K562 (cell line): ENCODE results near the gene ZC4H2. TPM values are rescaled to one million over a fixed set of nuclear protein-coding genes. Genes with fewer than 3 reads are reported as not detected.
A peak's percentile ranks its signal among the peaks of the same experiment; 100 is the strongest.

ENCODE experiments used
- ATAC-seq: fragments of 200-7000 bp; cut with Tn5 transposase; 3 replicates; pipeline ENCODE4 v1.9.1; 2020; ENCODE audit warnings: moderate library complexity
- BruUV-seq: library from RNA; stranded (reverse); fragments of 400-500 nt; replicated peaks from 2 replicates; lab custom pipeline; 2021; lab: Mats Ljungman, UMichigan
- CTCF ChIA-PET: fragments of 300-600 bp; formaldehyde crosslinking; extraction: SDS; loops from one replicate; lab custom pipeline; 2021; ENCODE audit warnings: low intra/inter-chr PET ratio; lab: Yijun Ruan, JAX
- POLR2A ChIA-PET: fragments of 300-600, 350-650 bp; sonication (Branson Sonifier 250); formaldehyde crosslinking; extraction: SDS; loops from one replicate; lab custom pipeline; 2021; ENCODE audit warnings: antibody characterized with exemption, inconsistent platforms; lab: Yijun Ruan, JAX
- DNase-seq, 4 experiments: peaks; one replicate each; pipeline versions ENCODE4 v3.0.0 to v3.0.0-alpha.2; 2011 to 2018; ENCODE audit warnings: low spot score in 3 of 4, mixed read lengths in 3 of 4; ENCODE audit errors: extremely low read depth in 1 of 4
- FAIRE-seq: peaks from 2 replicates; lab custom pipeline; 2011; peaks lifted over from hg19 to GRCh38; lab: Jason Lieb, UNC
- H2AFZ ChIP-seq: 2 replicates; pipeline ENCODE4 v1.6.0; 2011; ENCODE audit warnings: low read depth, low read length, control low read depth, inconsistent platforms
- H3K27ac ChIP-seq: fragments of 200-600 bp; 3 replicates; pipeline ENCODE4 v1.8.0; 2011; ENCODE audit warnings: low read depth, mild to moderate bottlenecking, control low read depth, inconsistent platforms, low read length, moderate library complexity, mixed read lengths; ENCODE audit errors: extremely low read depth
- H3K27me3 ChIP-seq, 2 experiments: fragments of 300-600 bp in 1 of 2; 2 replicates in 1 of 2; 3 replicates in 1 of 2; pipeline versions ENCODE4 v1.6.0 to v1.8.0; 2011; ENCODE audit warnings: inconsistent platforms in 2 of 2, low read length in 2 of 2, mild to moderate bottlenecking in 1 of 2, mixed read lengths in 1 of 2, moderate library complexity in 1 of 2; ENCODE audit not compliant: control insufficient read depth in 2 of 2, insufficient read depth in 2 of 2
- H3K36me3 ChIP-seq: fragments of 300-600 bp; 3 replicates; pipeline ENCODE4 v1.8.0; 2011; ENCODE audit warnings: mild to moderate bottlenecking, low read length, inconsistent platforms; ENCODE audit not compliant: control insufficient read depth, insufficient read depth
- H3K4me1 ChIP-seq, 2 experiments: fragments of 200-600 bp in 1 of 2; replicated peaks in 1 of 2; 2 replicates in 1 of 2; 3 replicates in 1 of 2; pipeline versions ENCODE4 v1.5.1 to v1.8.0; 2011; ENCODE audit warnings: inconsistent platforms in 2 of 2, low read length in 2 of 2, mild to moderate bottlenecking in 1 of 2, mixed read lengths in 1 of 2, moderate library complexity in 1 of 2; ENCODE audit not compliant: control insufficient read depth in 2 of 2, insufficient read depth in 2 of 2
- H3K4me2 ChIP-seq: 2 replicates; pipeline ENCODE4 v1.6.1; 2011; ENCODE audit warnings: low read length, control low read depth, inconsistent platforms, mixed read lengths; ENCODE audit not compliant: insufficient read depth
- H3K4me3 ChIP-seq: fragments of 200-600 bp; sonication (generic), shearing (Covaris generic); 2 replicates; pipeline ENCODE4 v1.5.1; 2016; ENCODE audit warnings: control low read depth, inconsistent platforms
- H3K79me2 ChIP-seq: fragments of 200-600 bp; 3 replicates; pipeline ENCODE4 v1.8.0; 2011; ENCODE audit warnings: low read length, inconsistent platforms; ENCODE audit not compliant: control insufficient read depth, insufficient read depth
- H3K9ac ChIP-seq, 2 experiments: 2 replicates each; pipeline versions ENCODE4 v1.6.0 to v1.6.1; 2011; ENCODE audit warnings: low read depth in 2 of 2, low read length in 2 of 2, control low read depth in 1 of 2, inconsistent platforms in 1 of 2, mild to moderate bottlenecking in 1 of 2, mixed read lengths in 1 of 2; ENCODE audit not compliant: insufficient read depth in 1 of 2
- H3K9me1 ChIP-seq: one replicate; pipeline ENCODE4 v1.6.0; 2011; ENCODE audit warnings: inconsistent platforms, mild to moderate bottlenecking, low read length, moderate library complexity; ENCODE audit not compliant: control insufficient read depth, insufficient read depth
- H3K9me3 ChIP-seq: replicated peaks from 2 replicates; pipeline ENCODE4 v1.5.1; 2011; ENCODE audit warnings: low read depth, low read length, inconsistent platforms; ENCODE audit not compliant: control insufficient read depth, insufficient read depth
- H4K20me1 ChIP-seq: replicated peaks from 2 replicates; pipeline ENCODE4 v1.6.1; 2011; ENCODE audit warnings: low read length, inconsistent platforms, mixed read lengths; ENCODE audit not compliant: control insufficient read depth, insufficient read depth
- ADNP ChIP-seq: fragments of 200-800 bp; sonication (Bioruptor generic); IDR thresholded peaks from 2 replicates; pipeline ENCODE4 v1.6.1; 2016; ENCODE audit warnings: missing genetic modification characterization, missing compliant biosample characterization
- ARID3A ChIP-seq: IDR thresholded peaks from 2 replicates; pipeline ENCODE4 v1.6.1; 2012; ENCODE audit warnings: low read depth, low read length, improper control_type of control experiment, borderline replicate concordance
- E2F4 ChIP-seq: sonication (generic); formaldehyde crosslinking; IDR thresholded peaks from 2 replicates; pipeline ENCODE4 v1.8.0; 2022; ENCODE audit warnings: mild to moderate bottlenecking, low read depth, missing genetic modification reagents
- NKRF ChIP-seq: fragments of 450-650 bp; IDR thresholded peaks from 2 replicates; pipeline ENCODE4 v1.6.1; 2016; ENCODE audit warnings: borderline replicate concordance
- POLR2B ChIP-seq: fragments of 450-650 bp; IDR thresholded peaks from 2 replicates; pipeline ENCODE4 v1.6.1; 2018; ENCODE audit warnings: low read depth; ENCODE audit not compliant: partially characterized antibody
- RBM15 ChIP-seq: fragments of 200-400 bp; formaldehyde crosslinking; IDR thresholded peaks from 2 replicates; pipeline ENCODE4 v1.6.1; 2018; ENCODE audit warnings: mild to moderate bottlenecking, low read length, moderate library complexity; ENCODE audit not compliant: insufficient read depth
- TEAD2 ChIP-seq: fragments of 450-650 bp; IDR thresholded peaks from 2 replicates; pipeline ENCODE4 v1.6.1; 2016; ENCODE audit warnings: missing genetic modification characterization, control low read depth, missing compliant biosample characterization
- TOE1 ChIP-seq, 2 experiments: fragments of 450-650 bp in 1 of 2; sonication (generic) in 1 of 2; formaldehyde crosslinking in 1 of 2; IDR thresholded peaks; 2 replicates each; pipeline versions ENCODE4 v1.7.1 to v1.8.0; 2016 to 2022; ENCODE audit warnings: borderline replicate concordance in 2 of 2, mild to moderate bottlenecking in 2 of 2, antibody characterized with exemption in 1 of 2, inconsistent platforms in 1 of 2, low read depth in 1 of 2, missing genetic modification reagents in 1 of 2, moderate library complexity in 1 of 2
- ZNF146 ChIP-seq: IDR thresholded peaks from one replicate; pipeline ENCODE4 v1.6.1; 2018; ENCODE audit warnings: missing compliant biosample characterization; ENCODE audit not compliant: unreplicated experiment
- ZNF785 ChIP-seq: fragments of 250-450 bp; sonication (Bioruptor Pico); IDR thresholded peaks from 2 replicates; pipeline ENCODE4 v1.4.0; 2020; ENCODE audit warnings: mild to moderate bottlenecking
- WGBS: fragments of 100-300 bp; shearing (Covaris generic); methylation state at CpG from one replicate; pipeline ENCODE4 v1.1.6; 2016; ENCODE audit warnings: low coverage, mixed read lengths; ENCODE audit not compliant: insufficient coverage; ENCODE audit errors: missing lambda C conversion rate; 5-methylcytosine and 5-hydroxymethylcytosine counted together
- in situ Hi-C: fragments of 300-500 bp; cut with MboI; formaldehyde crosslinking; loops from 4 replicates; pipeline ENCODE4 v1.15.0; 2018; ENCODE audit warnings: inconsistent platforms, mixed read lengths
- intact Hi-C: fragments of 100-400 bp; cut with micrococcal nuclease; formaldehyde crosslinking; loops from 2 replicates; pipeline ENCODE4 v1.14.2; 2022
- polyA plus RNA-seq, 8 experiments: library from polyadenylated mRNA; depleted of rRNA in 4 of 8; stranded (reverse) in 5 of 8; unstranded in 3 of 8; fragments of >200 nt; fragmentation: Nextera tagmentation in 2 of 8; fragmentation: Illumina TruSeq in 1 of 8; extraction: Ambion mirVana in 2 of 8; extraction: Trizol in 1 of 8; gene quantifications; 2 replicates each; pipeline versions ENCODE4 v1.2.1 to v1.2.3, GENCODE V29; 2011 to 2014; ENCODE audit warnings: inconsistent platforms in 1 of 8, missing spikeins in 1 of 8
- total RNA-seq, 7 experiments: library from RNA; depleted of rRNA in 6 of 7; stranded (reverse); fragments of >200 nt in 6 of 7; fragmentation: Illumina TruSeq in 2 of 7; extraction: Trizol in 2 of 7; gene quantifications; 2 replicates each; pipeline versions ENCODE4 v1.2.1 to v1.2.3, GENCODE V29; 2011 to 2021; ENCODE audit warnings: low replicate concordance in 1 of 7
- TF ChIP-seq, protein P1 (sequence below): fragments of 450-650 bp; formaldehyde crosslinking; IDR thresholded peaks from 2 replicates; pipeline ENCODE4 v1.4.0; 2022; ENCODE audit warnings: mild to moderate bottlenecking, moderate library complexity
- TF ChIP-seq, protein P2 (sequence below): fragments of 200-800 bp; sonication (Bioruptor generic); IDR thresholded peaks from 2 replicates; pipeline ENCODE4 v1.6.1; 2017; ENCODE audit warnings: missing genetic modification characterization, missing compliant biosample characterization

The ZC4H2 gene
- total and polyA plus RNA-seq, 9 of the 15 experiments (the other 6 are each of a cell fraction or from before 2014, with no cell fraction given), result 1.1 to 7.0 (median 3.2) TPM

DNA sequence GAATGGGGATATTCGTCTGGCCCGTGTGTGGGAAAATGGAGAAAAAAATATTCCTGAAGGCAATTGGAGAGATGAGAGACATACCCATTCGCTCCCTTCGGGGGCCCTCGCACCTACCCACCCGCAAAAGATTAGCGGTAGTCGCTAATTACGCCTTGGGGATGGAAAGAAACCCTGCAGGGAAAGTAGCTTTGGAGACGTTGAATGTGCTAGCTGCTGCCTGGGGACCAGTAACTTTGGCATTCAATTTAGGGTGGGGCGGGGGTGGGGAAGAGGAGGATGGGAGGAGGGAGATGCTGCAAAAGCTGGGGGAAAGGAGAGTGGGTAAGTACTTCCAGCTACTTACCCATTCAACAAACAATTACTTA, 407 bp upstream of the ZC4H2 start:
- no peaks in the 10 kb centered on the region for H3K36me3 ChIP-seq
- ChIA-PET CTCF (no interaction called here), POLR2A (no interaction called here)
- H3K79me2 ChIP-seq, result no peaks in the 10 kb centered on the region
- H3K9me3 ChIP-seq, result no peaks in the 10 kb centered on the region
- no peak for DNase-seq
- in situ Hi-C loops, result no loop called here
- H3K4me2 ChIP-seq, result peak overlapping the region; percentile 33; the same call in 1 of the 2 replicates
- no peak for FAIRE-seq
- no peak overlapping the region for H3K4me3 ChIP-seq
- no peaks in the 10 kb centered on the region for H3K9me1 ChIP-seq
- TF ChIP-seq POLR2B (no peak), E2F4 (CRISPR knock-in tag) (no peak), ZNF146 (CRISPR knock-in tag) (no peak), TOE1 (IDR thresholded peaks at IDR 0.05; ENCODE audit: borderline replicate concordance) (no peak), TOE1 (CRISPR knock-in tag; IDR thresholded peaks at IDR 0.05; ENCODE audit: borderline replicate concordance, low read depth) (no peak), ADNP (no peak), TEAD2 (no peak), ZNF785 (no peak), ARID3A (no peak), NKRF (no peak), RBM15 (no peak)
- TF ChIP-seq, protein P1, sequence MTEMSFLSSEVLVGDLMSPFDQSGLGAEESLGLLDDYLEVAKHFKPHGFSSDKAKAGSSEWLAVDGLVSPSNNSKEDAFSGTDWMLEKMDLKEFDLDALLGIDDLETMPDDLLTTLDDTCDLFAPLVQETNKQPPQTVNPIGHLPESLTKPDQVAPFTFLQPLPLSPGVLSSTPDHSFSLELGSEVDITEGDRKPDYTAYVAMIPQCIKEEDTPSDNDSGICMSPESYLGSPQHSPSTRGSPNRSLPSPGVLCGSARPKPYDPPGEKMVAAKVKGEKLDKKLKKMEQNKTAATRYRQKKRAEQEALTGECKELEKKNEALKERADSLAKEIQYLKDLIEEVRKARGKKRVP (CRISPR knock-in tag), result no peak
- TF ChIP-seq, protein P2, sequence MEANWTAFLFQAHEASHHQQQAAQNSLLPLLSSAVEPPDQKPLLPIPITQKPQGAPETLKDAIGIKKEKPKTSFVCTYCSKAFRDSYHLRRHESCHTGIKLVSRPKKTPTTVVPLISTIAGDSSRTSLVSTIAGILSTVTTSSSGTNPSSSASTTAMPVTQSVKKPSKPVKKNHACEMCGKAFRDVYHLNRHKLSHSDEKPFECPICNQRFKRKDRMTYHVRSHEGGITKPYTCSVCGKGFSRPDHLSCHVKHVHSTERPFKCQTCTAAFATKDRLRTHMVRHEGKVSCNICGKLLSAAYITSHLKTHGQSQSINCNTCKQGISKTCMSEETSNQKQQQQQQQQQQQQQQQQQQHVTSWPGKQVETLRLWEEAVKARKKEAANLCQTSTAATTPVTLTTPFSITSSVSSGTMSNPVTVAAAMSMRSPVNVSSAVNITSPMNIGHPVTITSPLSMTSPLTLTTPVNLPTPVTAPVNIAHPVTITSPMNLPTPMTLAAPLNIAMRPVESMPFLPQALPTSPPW (CRISPR knock-in tag), result no peak; the same call in 1 of the 2 replicates
- ATAC-seq, result no peak
- no peaks in the 10 kb centered on the region for H3K27me3 ChIP-seq
- H3K9ac ChIP-seq, result no peak overlapping the region
- H3K27ac ChIP-seq, result no peak overlapping the region
- 16% methylated on average over 8 of the region's 11 CpGs for WGBS
- BruUV-seq, result no TSS peak
- H4K20me1 ChIP-seq, result no peaks in the 10 kb centered on the region
- H3K4me1 ChIP-seq, result peaks cover 0 to 3% of the 10 kb centered on the region in 2 experiments; a peak in 1 of 5 replicates
- intact Hi-C loops, result no loop called here
- H2AFZ ChIP-seq, result no peak overlapping the region
